Liver (tissue), 9 donors: ENCODE results near the gene LDAH. TPM values are rescaled to one million over a fixed set of nuclear protein-coding genes. Genes with fewer than 3 reads are reported as not detected.

Experiments
- DNase-seq: peaks from one replicate; pipeline ENCODE4 v3.0.0-alpha.2; 2017; ENCODE audit warnings: low spot score
- H3K27ac ChIP-seq, 2 donors: one replicate each; pipeline ENCODE4 v1.7.0; 2013; ENCODE audit warnings: inconsistent platforms in 2 of 2, low read length in 2 of 2, control low read depth in 1 of 2, low read depth in 1 of 2, mild to moderate bottlenecking in 1 of 2
- H3K27me3 ChIP-seq, 4 donors: one replicate each; pipeline versions ENCODE4 v1.6.1 to v1.7.0; 2013; ENCODE audit warnings: low read length in 3 of 4, inconsistent platforms in 1 of 4, mild to moderate bottlenecking in 1 of 4, moderate library complexity in 1 of 4; ENCODE audit not compliant: control insufficient read depth in 4 of 4, insufficient read depth in 4 of 4
- H3K36me3 ChIP-seq, 4 donors: one replicate each; pipeline versions ENCODE4 v1.6.1 to v1.7.0; 2013; ENCODE audit warnings: low read length in 3 of 4, mild to moderate bottlenecking in 3 of 4, low read depth in 1 of 4, moderate library complexity in 1 of 4; ENCODE audit not compliant: control insufficient read depth in 4 of 4, insufficient read depth in 3 of 4
- H3K4me1 ChIP-seq, 4 donors: one replicate each; pipeline versions ENCODE4 v1.6.1 to v1.7.0; 2013; ENCODE audit warnings: low read length in 3 of 4, mild to moderate bottlenecking in 3 of 4, moderate library complexity in 1 of 4; ENCODE audit not compliant: control insufficient read depth in 4 of 4, insufficient read depth in 4 of 4
- H3K4me3 ChIP-seq, 3 donors: one replicate each; pipeline versions ENCODE4 v1.6.1 to v1.7.0; 2013; ENCODE audit warnings: low read length in 3 of 3, control low read depth in 1 of 3, low read depth in 1 of 3, mild to moderate bottlenecking in 1 of 3
- H3K9ac ChIP-seq, 2 donors: one replicate each; pipeline ENCODE4 v1.7.0; 2013; ENCODE audit warnings: low read length in 2 of 2, mild to moderate bottlenecking in 2 of 2, moderate library complexity in 2 of 2, control low read depth in 1 of 2, low read depth in 1 of 2
- H3K9me3 ChIP-seq, 4 donors: one replicate each; pipeline versions ENCODE4 v1.6.1 to v1.7.0; 2013; ENCODE audit warnings: low read length in 3 of 4; ENCODE audit not compliant: control insufficient read depth in 4 of 4
- EGR1 ChIP-seq, 2 donors: IDR thresholded peaks; 2 replicates each; pipeline ENCODE4 v1.6.1; 2016 to 2018; ENCODE audit warnings: antibody characterized with exemption in 2 of 2, low read depth in 2 of 2
- FOXA1 ChIP-seq: IDR thresholded peaks from 2 replicates; pipeline ENCODE4 v1.6.1; 2016; ENCODE audit warnings: antibody characterized with exemption
- FOXA2 ChIP-seq: IDR thresholded peaks from 2 replicates; pipeline ENCODE4 v1.6.1; 2016; ENCODE audit warnings: antibody characterized with exemption
- GABPA ChIP-seq, 2 donors: IDR thresholded peaks in 1 of 2; conservative IDR thresholded peaks in 1 of 2; 2 replicates each; pipeline ENCODE4 v1.6.1; 2016; ENCODE audit warnings: antibody characterized with exemption in 2 of 2, mild to moderate bottlenecking in 1 of 2, moderate library complexity in 1 of 2
- HNF4A ChIP-seq, 2 donors: conservative IDR thresholded peaks; 2 replicates each; pipeline ENCODE4 v1.6.1; 2016; ENCODE audit warnings: antibody characterized with exemption in 2 of 2, mild to moderate bottlenecking in 2 of 2
- HNF4G ChIP-seq: IDR thresholded peaks from 2 replicates; pipeline ENCODE4 v1.6.1; 2016; ENCODE audit warnings: antibody characterized with exemption
- JUND ChIP-seq, 2 donors: IDR thresholded peaks; 2 replicates each; pipeline ENCODE4 v1.6.1; 2016; ENCODE audit warnings: antibody characterized with exemption in 2 of 2
- NR2F2 ChIP-seq: IDR thresholded peaks from 2 replicates; pipeline ENCODE4 v1.6.1; 2016; ENCODE audit warnings: antibody characterized with exemption
- RAD21 ChIP-seq, 2 donors: IDR thresholded peaks; 2 replicates each; pipeline ENCODE4 v1.6.1; 2016; ENCODE audit warnings: antibody characterized with exemption in 2 of 2, mild to moderate bottlenecking in 2 of 2
- RXRA ChIP-seq, 2 donors: IDR thresholded peaks; 2 replicates each; pipeline ENCODE4 v1.6.1; 2017 to 2018; ENCODE audit warnings: antibody characterized with exemption in 2 of 2, mild to moderate bottlenecking in 1 of 2
- SP1 ChIP-seq: IDR thresholded peaks from 2 replicates; pipeline ENCODE4 v1.6.1; 2018; ENCODE audit warnings: antibody characterized with exemption, mild to moderate bottlenecking
- TAF1 ChIP-seq: conservative IDR thresholded peaks from 2 replicates; pipeline ENCODE4 v1.6.1; 2016; ENCODE audit warnings: antibody characterized with exemption, mild to moderate bottlenecking
- YY1 ChIP-seq: IDR thresholded peaks from 2 replicates; pipeline ENCODE4 v1.6.1; 2016; ENCODE audit warnings: antibody characterized with exemption, mild to moderate bottlenecking
- WGBS: extraction: QIAGEN DNeasy Blood & Tissue Kit; methylation state at CpG from one replicate; pipeline ENCODE4 v1.1.7; 2013; 5-methylcytosine and 5-hydroxymethylcytosine counted together
- polyA plus RNA-seq, 2 donors: library from polyadenylated mRNA; stranded (reverse) in 1 of 2; unstranded in 1 of 2; fragments of 200-250 nt in 1 of 2; fragments of >200 nt in 1 of 2; fragmentation: Nextera tagmentation in 1 of 2; extraction: Ambion mirVana in 1 of 2; gene quantifications; one replicate each; pipeline versions ENCODE4 v1.2.1 to v1.2.3, GENCODE V29; 2013 to 2015
- total RNA-seq, 2 donors: library from RNA; depleted of rRNA; stranded (reverse); fragments of >200 nt; gene quantifications; one replicate each; pipeline ENCODE4 v1.2.3, GENCODE V29; 2014
- TF ChIP-seq, protein P1 (sequence below): fragments of 150-350 bp; IDR thresholded peaks from 2 replicates; pipeline ENCODE4 v1.5.1; 2017; ENCODE audit warnings: improper control_type of control experiment, low read depth, low read length; ENCODE audit not compliant: missing input control
- TF ChIP-seq, protein P2 (sequence below): IDR thresholded peaks from 2 replicates; pipeline ENCODE4 v1.6.1; 2016; ENCODE audit warnings: antibody characterized with exemption, mild to moderate bottlenecking
- TF ChIP-seq, protein P3 (sequence below): IDR thresholded peaks from 2 replicates; pipeline ENCODE4 v1.6.1; 2016; ENCODE audit warnings: antibody characterized with exemption
- TF ChIP-seq, protein P4 (sequence below): IDR thresholded peaks from 2 replicates; pipeline ENCODE4 v1.6.1; 2016; ENCODE audit warnings: antibody characterized with exemption
- TF ChIP-seq, protein P5 (sequence below): IDR thresholded peaks from 2 replicates; pipeline ENCODE4 v1.6.1; 2016; ENCODE audit warnings: antibody characterized with exemption
- donor health status: healthy.
- donor health status: healthy.
- donor health status: healthy.
- donor health status: healthy.
- donor health status: healthy.

Gene LDAH
- total and polyA plus RNA-seq, 4 donors = 5.8 to 17.7 (median 9.7) TPM

DNA sequence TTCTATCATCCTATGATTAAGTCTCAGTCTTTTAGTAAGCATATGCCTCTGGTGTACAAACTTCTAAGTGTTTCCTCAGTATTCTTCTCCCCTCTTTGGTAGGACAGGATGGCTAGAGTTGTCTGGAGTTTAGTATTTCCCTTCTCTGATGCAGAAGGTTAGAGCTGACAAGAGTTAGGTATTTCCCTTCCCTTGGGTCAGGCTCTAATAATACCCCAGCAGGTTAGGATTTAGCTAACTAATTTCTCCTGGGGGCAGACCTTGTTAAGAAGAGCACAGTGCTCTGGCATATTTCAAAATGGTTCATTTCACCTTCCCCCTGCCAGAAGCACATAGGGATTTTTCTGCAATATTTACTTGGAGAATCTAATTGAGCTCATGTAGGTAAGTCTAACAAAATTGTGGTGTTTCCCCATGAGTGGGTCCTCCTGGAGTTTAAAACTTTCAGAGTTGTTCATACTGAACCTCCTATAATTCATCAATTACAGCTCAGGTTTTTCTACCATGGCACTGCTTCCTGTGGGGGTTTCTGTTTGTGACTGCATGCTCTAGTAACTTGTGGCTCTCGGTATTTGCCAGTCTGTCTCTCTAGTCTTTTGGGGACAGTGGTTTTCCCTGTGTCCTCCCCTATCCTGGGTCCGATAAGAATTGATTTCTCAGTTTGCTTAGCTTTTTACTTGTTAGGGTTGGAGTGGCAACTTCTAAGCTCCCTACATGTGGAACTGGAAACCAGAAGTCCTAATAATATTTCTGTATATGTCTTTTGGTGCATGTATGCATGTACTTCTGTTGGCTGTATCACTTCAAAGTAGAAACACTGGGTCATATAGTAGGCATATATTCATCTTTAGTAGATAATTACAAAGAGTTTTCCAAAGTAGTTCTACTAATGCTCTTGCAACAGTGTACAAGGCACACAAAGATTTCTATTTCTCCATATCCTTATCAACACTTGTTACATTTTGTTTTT lies 78.2 kb downstream of the LDAH start:
- no peaks in the 10 kb centered on the region for H3K9me3 ChIP-seq
- H3K27me3 ChIP-seq = no peaks in the 10 kb centered on the region
- TF ChIP-seq, protein P1, sequence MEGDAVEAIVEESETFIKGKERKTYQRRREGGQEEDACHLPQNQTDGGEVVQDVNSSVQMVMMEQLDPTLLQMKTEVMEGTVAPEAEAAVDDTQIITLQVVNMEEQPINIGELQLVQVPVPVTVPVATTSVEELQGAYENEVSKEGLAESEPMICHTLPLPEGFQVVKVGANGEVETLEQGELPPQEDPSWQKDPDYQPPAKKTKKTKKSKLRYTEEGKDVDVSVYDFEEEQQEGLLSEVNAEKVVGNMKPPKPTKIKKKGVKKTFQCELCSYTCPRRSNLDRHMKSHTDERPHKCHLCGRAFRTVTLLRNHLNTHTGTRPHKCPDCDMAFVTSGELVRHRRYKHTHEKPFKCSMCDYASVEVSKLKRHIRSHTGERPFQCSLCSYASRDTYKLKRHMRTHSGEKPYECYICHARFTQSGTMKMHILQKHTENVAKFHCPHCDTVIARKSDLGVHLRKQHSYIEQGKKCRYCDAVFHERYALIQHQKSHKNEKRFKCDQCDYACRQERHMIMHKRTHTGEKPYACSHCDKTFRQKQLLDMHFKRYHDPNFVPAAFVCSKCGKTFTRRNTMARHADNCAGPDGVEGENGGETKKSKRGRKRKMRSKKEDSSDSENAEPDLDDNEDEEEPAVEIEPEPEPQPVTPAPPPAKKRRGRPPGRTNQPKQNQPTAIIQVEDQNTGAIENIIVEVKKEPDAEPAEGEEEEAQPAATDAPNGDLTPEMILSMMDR = no peak
- H3K9ac ChIP-seq = no peak overlapping the region
- no peak overlapping the region for H3K27ac ChIP-seq
- no peak for DNase-seq
- WGBS = 93% methylated on average over 2 of the region's 2 CpGs
- H3K4me1 ChIP-seq = peaks cover 0 to 2% (median 1%) of the 10 kb centered on the region in 4 donors
- H3K4me3 ChIP-seq = no peak overlapping the region
- H3K36me3 ChIP-seq = no peaks in the 10 kb centered on the region

DNA sequence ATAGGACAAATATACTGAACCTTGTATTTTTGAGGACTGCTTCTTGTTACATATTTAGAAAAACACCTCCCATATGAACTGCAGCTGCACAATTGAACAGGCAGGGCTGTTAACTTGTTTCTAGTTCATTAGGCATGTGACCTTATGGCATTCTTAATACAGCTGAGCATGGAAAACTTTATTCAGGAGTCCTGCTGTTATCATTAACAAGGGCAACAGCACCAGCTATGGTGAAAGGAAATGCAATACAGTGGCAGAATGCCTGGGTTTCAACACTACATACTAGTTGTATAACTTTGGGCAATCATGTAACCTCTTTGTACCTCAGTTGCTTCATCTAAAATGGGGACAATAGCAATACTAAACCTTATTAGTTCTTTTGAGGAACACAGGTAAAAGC lies 84.1 kb downstream of the LDAH start:
- H3K4me3 ChIP-seq = no peak overlapping the region
- peaks cover 0 to 11% (median 7%) of the 10 kb centered on the region in 4 donors for H3K4me1 ChIP-seq
- TF ChIP-seq YY1 (peak; percentile 48), RAD21 (IDR thresholded peaks at IDR 0.05) (peak; percentile 46 to 66), SP1 (peak; percentile 67), HNF4G (peak; percentile 59), RXRA (IDR thresholded peaks at IDR 0.05) (peak; percentile 88 to 89), FOXA2 (no peak), NR2F2 (no peak), FOXA1 (no peak), JUND (IDR thresholded peaks at IDR 0.05) (peak; percentile 59 to 69), GABPA (IDR thresholded peaks at IDR 0.05 in 1 of 2, conservative IDR thresholded peaks at IDR 0.05 in 1 of 2) (peak in 1 of 2 donors; percentile 33), HNF4A (conservative IDR thresholded peaks at IDR 0.05) (peak; percentile 79 to 80), EGR1 (IDR thresholded peaks at IDR 0.05; ENCODE audit: low read depth in 2 of 2) (peak; percentile 30 to 52), TAF1 (no peak)
- TF ChIP-seq, protein P2, sequence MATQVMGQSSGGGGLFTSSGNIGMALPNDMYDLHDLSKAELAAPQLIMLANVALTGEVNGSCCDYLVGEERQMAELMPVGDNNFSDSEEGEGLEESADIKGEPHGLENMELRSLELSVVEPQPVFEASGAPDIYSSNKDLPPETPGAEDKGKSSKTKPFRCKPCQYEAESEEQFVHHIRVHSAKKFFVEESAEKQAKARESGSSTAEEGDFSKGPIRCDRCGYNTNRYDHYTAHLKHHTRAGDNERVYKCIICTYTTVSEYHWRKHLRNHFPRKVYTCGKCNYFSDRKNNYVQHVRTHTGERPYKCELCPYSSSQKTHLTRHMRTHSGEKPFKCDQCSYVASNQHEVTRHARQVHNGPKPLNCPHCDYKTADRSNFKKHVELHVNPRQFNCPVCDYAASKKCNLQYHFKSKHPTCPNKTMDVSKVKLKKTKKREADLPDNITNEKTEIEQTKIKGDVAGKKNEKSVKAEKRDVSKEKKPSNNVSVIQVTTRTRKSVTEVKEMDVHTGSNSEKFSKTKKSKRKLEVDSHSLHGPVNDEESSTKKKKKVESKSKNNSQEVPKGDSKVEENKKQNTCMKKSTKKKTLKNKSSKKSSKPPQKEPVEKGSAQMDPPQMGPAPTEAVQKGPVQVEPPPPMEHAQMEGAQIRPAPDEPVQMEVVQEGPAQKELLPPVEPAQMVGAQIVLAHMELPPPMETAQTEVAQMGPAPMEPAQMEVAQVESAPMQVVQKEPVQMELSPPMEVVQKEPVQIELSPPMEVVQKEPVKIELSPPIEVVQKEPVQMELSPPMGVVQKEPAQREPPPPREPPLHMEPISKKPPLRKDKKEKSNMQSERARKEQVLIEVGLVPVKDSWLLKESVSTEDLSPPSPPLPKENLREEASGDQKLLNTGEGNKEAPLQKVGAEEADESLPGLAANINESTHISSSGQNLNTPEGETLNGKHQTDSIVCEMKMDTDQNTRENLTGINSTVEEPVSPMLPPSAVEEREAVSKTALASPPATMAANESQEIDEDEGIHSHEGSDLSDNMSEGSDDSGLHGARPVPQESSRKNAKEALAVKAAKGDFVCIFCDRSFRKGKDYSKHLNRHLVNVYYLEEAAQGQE = no peak
- TF ChIP-seq, protein P1 = no peak
- TF ChIP-seq, protein P3, sequence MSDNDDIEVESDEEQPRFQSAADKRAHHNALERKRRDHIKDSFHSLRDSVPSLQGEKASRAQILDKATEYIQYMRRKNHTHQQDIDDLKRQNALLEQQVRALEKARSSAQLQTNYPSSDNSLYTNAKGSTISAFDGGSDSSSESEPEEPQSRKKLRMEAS = peak; percentile 63
- TF ChIP-seq, protein P4, sequence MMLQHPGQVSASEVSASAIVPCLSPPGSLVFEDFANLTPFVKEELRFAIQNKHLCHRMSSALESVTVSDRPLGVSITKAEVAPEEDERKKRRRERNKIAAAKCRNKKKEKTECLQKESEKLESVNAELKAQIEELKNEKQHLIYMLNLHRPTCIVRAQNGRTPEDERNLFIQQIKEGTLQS = peak; percentile 60
- TF ChIP-seq, protein P5, sequence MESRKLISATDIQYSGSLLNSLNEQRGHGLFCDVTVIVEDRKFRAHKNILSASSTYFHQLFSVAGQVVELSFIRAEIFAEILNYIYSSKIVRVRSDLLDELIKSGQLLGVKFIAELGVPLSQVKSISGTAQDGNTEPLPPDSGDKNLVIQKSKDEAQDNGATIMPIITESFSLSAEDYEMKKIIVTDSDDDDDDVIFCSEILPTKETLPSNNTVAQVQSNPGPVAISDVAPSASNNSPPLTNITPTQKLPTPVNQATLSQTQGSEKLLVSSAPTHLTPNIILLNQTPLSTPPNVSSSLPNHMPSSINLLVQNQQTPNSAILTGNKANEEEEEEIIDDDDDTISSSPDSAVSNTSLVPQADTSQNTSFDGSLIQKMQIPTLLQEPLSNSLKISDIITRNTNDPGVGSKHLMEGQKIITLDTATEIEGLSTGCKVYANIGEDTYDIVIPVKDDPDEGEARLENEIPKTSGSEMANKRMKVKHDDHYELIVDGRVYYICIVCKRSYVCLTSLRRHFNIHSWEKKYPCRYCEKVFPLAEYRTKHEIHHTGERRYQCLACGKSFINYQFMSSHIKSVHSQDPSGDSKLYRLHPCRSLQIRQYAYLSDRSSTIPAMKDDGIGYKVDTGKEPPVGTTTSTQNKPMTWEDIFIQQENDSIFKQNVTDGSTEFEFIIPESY = peak; percentile 39
- no peaks in the 10 kb centered on the region for H3K27me3 ChIP-seq
- H3K27ac ChIP-seq = peak overlapping the region in 1 of 2 donors; percentile 0
- no peaks in the 10 kb centered on the region for H3K9me3 ChIP-seq
- DNase-seq = no peak
- H3K9ac ChIP-seq = no peak overlapping the region
- H3K36me3 ChIP-seq = peaks cover 0 to 2% (median 0%) of the 10 kb centered on the region in 4 donors
